ENCODE data around the gene WDR33.

- TF ChIP-seq CTCF (IDR thresholded peaks at IDR 0.05) (no peak), POLR2A (IDR thresholded peaks at IDR 0.05) (no peak)
Measured at GRCh38 chr2:127834951-127835350, 24.0 kb upstream of the WDR33 start.
